Sciatic nerve (tissue), 2 donors: Measurements from ENCODE around the gene PRKG1. TPM values are rescaled to one million over a fixed set of nuclear protein-coding genes. Genes with fewer than 3 reads are reported as not detected.

Experiments
- ATAC-seq: fragments of 200-7000 bp; cut with Tn5 transposase; one replicate; pipeline ENCODE4 v1.9.1; 2020; ENCODE audit warnings: mild to moderate bottlenecking, moderate library complexity
- DNase-seq: peaks from one replicate; pipeline ENCODE4 v3.0.0-alpha.2; 2020; ENCODE audit warnings: low spot score
- intact Hi-C: fragments of 100-400 bp; cut with DNase I; formaldehyde crosslinking; loops from one replicate; pipeline ENCODE4 v1.14.2; 2022
- total RNA-seq: library from RNA; stranded (reverse); fragmentation: NEBNext Ultra II Directional; extraction: Animal tissue kit (Norgen Biotek cat#: 25700); gene quantifications from one replicate; pipeline ENCODE4 v1.2.1, GENCODE V29; 2021
- donor health status: DM: no; HTN: no; CAD: no.
- donor health status: DM: no; HTN: no; CAD: no.

PRKG1 gene
- total RNA-seq, 1 donor from 2014 or later: 20.0 TPM

GRCh38 chr10:51108406-51108805 lies 34.1 kb downstream of the PRKG1 start:
- no peak for ATAC-seq
- intact Hi-C loops: no loop called here
- no peak for DNase-seq

GRCh38 chr10:51109801-51110533 lies 35.7 kb downstream of the PRKG1 start:
- intact Hi-C loops: no loop called here
- ATAC-seq (no peak), DNase-seq (no peak)

- intact Hi-C loops: no loop called here
- no peak for ATAC-seq
- DNase-seq: no peak
Observed at GRCh38 chr10:51112013-51112412, 37.7 kb downstream of the PRKG1 start.

GRCh38 chr10:51113007-51113406 lies 38.7 kb downstream of the PRKG1 start:
- DNase-seq (no peak), ATAC-seq (no peak)
- intact Hi-C loops: no loop called here

- ATAC-seq: no peak
- DNase-seq: no peak
- intact Hi-C loops: no loop called here
Observed at GRCh38 chr10:51117053-51117660, 42.9 kb downstream of the PRKG1 start.

GRCh38 chr10:51117794-51118193 lies 43.5 kb downstream of the PRKG1 start:
- intact Hi-C loops: no loop called here
- peak; percentile 77 for ATAC-seq
- DNase-seq: no peak

- no peak for ATAC-seq
Observed at GRCh38 chr10:51119441-51119840, 45.2 kb downstream of the PRKG1 start.

GRCh38 chr10:51121861-51122260 lies 47.6 kb downstream of the PRKG1 start:
- no peak for DNase-seq
- intact Hi-C loops: no loop called here

More at GRCh38 chr10:51119441-51119840, 45.2 kb downstream of the PRKG1 start:
- no peak for DNase-seq
- intact Hi-C loops: no loop called here

GRCh38 chr10:51124852-51125251 lies 50.6 kb downstream of the PRKG1 start:
- intact Hi-C loops: no loop called here
- no peak for DNase-seq
- ATAC-seq: no peak

More at GRCh38 chr10:51121861-51122260, 47.6 kb downstream of the PRKG1 start:
- ATAC-seq: no peak

- no peak for ATAC-seq
Observed at GRCh38 chr10:51125518-51125917, 51.2 kb downstream of the PRKG1 start.

GRCh38 chr10:51129946-51130544 lies 55.8 kb downstream of the PRKG1 start:
- intact Hi-C loops: no loop called here
- DNase-seq: no peak
- no peak for ATAC-seq

More at GRCh38 chr10:51125518-51125917, 51.2 kb downstream of the PRKG1 start:
- DNase-seq: no peak
- intact Hi-C loops: no loop called here

GRCh38 chr10:51137756-51138529 lies 63.7 kb downstream of the PRKG1 start:
- intact Hi-C loops: no loop called here
- no peak for DNase-seq
- ATAC-seq: no peak

- ATAC-seq: no peak
- intact Hi-C loops: no loop called here
Observed at GRCh38 chr10:51139176-51139575, 64.9 kb downstream of the PRKG1 start.

GRCh38 chr10:51141010-51141409 lies 66.7 kb downstream of the PRKG1 start:
- no peak for DNase-seq
- ATAC-seq: peak; percentile 36
- intact Hi-C loops: no loop called here

More at GRCh38 chr10:51139176-51139575, 64.9 kb downstream of the PRKG1 start:
- no peak for DNase-seq

GRCh38 chr10:51144161-51144781 lies 70.0 kb downstream of the PRKG1 start:
- ATAC-seq: no peak
- no peak for DNase-seq
- intact Hi-C loops: no loop called here

- ATAC-seq (no peak), DNase-seq (no peak)
- intact Hi-C loops: no loop called here
Observed at GRCh38 chr10:51145375-51145774, 71.1 kb downstream of the PRKG1 start.

- intact Hi-C loops: no loop called here
- DNase-seq (no peak), ATAC-seq (no peak)
Observed at GRCh38 chr10:51147644-51148399, 73.5 kb downstream of the PRKG1 start.

- ATAC-seq (no peak), DNase-seq (no peak)
- intact Hi-C loops: no loop called here
Observed at GRCh38 chr10:51156926-51157325, 82.6 kb downstream of the PRKG1 start.
